Epithelial cell of alveolus of lung (primary cell): ENCODE results near the gene STXBP5L. TPM values are rescaled to one million over a fixed set of nuclear protein-coding genes. Genes with fewer than 3 reads are reported as not detected.

ENCODE experiments used
- total RNA-seq: library from RNA; depleted of rRNA; stranded (reverse); fragments of >200 nt; gene quantifications from 2 replicates; pipeline ENCODE4 v1.2.1, GENCODE V29; 2015

STXBP5L gene
- not detected in 2 replicates for total RNA-seq

DNA sequence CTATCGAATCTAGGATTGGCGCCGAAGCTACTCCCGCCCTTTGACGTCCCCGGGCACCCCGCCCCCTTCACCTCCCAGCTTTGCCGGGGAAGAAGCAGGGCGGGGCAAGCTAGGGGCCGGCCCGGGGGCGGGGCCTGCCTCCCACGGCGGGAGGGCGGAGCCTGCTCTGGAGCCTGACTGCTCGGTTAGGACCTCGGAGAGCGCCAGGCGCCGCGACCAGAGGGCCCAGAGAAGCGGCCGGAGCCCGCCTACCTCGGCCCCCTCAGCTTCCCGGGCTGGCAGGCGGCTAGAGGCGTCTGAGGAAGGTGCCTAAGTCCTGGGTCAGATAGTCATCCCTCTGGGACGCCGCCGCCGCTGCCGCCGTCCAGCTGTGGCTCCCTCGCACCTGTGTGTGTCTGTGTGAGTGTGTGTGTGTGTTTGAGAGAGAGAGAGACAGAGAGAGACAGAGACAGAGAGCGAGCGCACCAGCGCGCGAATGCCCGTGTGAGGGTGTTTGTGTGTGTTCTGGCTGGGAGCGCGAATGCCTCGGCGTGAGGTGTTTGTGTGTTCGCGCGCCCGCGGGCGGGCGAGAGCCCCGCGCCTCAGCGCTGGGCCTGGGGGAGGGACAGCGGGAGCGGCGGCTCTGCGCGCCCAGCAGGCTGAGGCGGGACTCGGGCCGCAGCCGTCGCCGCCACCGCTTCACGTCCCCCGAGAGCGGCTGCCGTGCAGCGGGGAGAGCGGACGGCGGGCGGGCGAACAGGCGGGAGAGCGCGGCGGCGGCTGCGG, at the start of gene STXBP5L:
TSS of gene STXBP5L (plus strand) at position 176 of the 765 bp plus-strand sequence. CDS start 1,374 bp downstream, outside the sequence.

Other genes with a start within 250 kb of the STXBP5L start
- 0.13 TPM in 1 of 2 replicates, not detected in the other for gene HGD, start 226.0 kb upstream of the STXBP5L start, total RNA-seq
- 10.1 and 10.9 TPM in 2 replicates for gene RABL3, start 165.7 kb upstream of the STXBP5L start, total RNA-seq
- 10.8 and 12.0 TPM in 2 replicates for gene GTF2E1, start 165.5 kb upstream of the STXBP5L start, total RNA-seq